Large intestine (tissue), 3 donors: Measurements from ENCODE around the gene ADCY3. TPM values are rescaled to one million over a fixed set of nuclear protein-coding genes. Genes with fewer than 3 reads are reported as not detected.

Source experiments
- DNase-seq, 2 donors: peaks; one replicate each; pipeline versions ENCODE4 v3.0.0 to v3.0.0-alpha.2; 2013
- H3K27ac ChIP-seq: one replicate; pipeline ENCODE4 v1.5.1; 2013; ENCODE audit warnings: low read length
- H3K27me3 ChIP-seq: 2 replicates; pipeline ENCODE4 v1.6.1; 2013; ENCODE audit warnings: low read length; ENCODE audit not compliant: control insufficient read depth, insufficient read depth
- H3K36me3 ChIP-seq: 2 replicates; pipeline ENCODE4 v1.6.1; 2013; ENCODE audit warnings: low read length; ENCODE audit not compliant: control insufficient read depth, insufficient read depth
- H3K4me1 ChIP-seq: one replicate; pipeline ENCODE4 v1.6.1; 2013; ENCODE audit warnings: low read length; ENCODE audit not compliant: control insufficient read depth, insufficient read depth
- H3K4me3 ChIP-seq: one replicate; pipeline ENCODE4 v1.5.1; 2013; ENCODE audit warnings: low read length
- H3K9me3 ChIP-seq: one replicate; pipeline ENCODE4 v1.6.1; 2013; ENCODE audit warnings: mild to moderate bottlenecking, low read depth, low read length, moderate library complexity; ENCODE audit not compliant: control insufficient read depth
- WGBS: methylation state at CpG from one replicate; pipeline ENCODE4 v1.1.5; 2013; ENCODE audit warnings: low lambda C conversion rate; ENCODE audit not compliant: insufficient coverage; 5-methylcytosine and 5-hydroxymethylcytosine counted together
- polyA plus RNA-seq: library from polyadenylated mRNA; unstranded; fragments of 120-200 nt; gene quantifications from one replicate; pipeline ENCODE4 v1.2.1, GENCODE V29; 2013

Gene ADCY3
- polyA plus RNA-seq, 1 donor: 18.4 TPM

DNA sequence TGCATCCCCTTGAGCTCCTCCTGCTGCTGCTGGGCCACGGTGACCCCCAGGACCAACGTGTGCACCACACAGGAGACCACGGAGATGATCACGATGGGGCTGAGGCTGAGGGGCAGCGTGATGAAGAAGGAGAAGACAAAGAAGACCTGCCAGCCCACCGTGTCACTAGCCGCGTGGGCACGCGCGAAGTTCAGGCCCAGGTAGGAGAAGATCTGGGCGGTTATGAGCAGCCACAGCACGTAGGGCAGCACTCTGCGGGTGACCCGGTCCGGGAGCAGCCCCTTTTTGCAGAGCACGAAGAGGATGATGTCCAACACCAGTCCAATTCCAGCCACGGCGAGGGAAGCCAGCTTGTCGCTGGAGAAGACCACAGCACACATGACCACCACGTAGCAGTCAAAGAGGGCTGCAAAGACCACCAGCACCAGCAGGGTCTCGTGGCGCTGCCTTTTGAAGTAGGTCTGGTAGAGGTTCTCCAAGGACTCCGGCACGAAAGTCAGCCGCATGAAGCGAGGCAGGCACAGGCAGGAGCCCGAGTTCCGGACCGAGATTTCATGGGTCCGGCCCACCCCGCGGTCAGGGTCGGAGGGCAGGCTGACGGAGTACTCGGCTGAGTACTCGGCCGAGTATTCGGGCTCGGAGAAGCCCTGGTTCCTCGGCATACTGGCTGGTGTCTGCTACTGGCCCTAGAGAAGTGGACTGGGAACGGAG, 1.6 kb downstream of the ADCY3 start:
- Histone ChIP-seq H3K4me3 (peak overlapping the region; percentile 47), H3K27me3 (peaks cover 5% of the 10 kb centered on the region), H3K36me3 (no peaks in the 10 kb centered on the region), H3K4me1 (peaks cover 24% of the 10 kb centered on the region), H3K27ac (no peak overlapping the region), H3K9me3 (no peaks in the 10 kb centered on the region)
- no CpG with 5 or more reads among the region's 42 CpGs for WGBS
- no peak for DNase-seq

DNA sequence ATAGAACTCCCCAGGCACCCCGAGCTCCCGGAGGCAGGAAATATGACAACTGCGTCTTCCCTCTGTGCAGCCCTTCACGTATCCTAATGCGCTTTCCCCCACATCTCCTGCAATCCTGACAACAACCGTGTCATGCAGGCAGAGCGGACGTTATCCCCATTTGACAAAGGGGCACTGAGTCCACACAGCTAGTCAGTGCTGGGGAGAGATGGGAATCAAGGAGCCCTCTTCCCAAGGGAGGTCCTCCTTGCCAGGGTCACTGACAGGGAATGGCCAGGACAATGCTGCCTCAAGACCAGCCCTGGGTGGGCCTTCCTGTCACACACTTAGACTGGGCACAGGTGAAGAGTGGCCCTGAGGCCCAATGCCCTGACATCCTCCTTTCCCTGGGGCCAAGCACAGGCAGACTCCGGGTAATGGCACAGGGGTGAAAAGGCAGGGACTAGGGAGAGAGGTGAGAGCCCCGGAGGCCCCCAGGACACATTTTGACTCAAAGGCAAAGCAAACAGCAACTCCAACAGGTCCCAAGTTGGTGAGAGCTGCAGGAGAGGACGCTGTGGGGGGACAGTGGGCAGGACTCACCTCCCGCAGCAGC, 2.2 kb downstream of the ADCY3 start:
- H3K4me3 ChIP-seq: no peak overlapping the region
- no CpG with 5 or more reads among the region's 12 CpGs for WGBS
- no peak for DNase-seq
- H3K27ac ChIP-seq: no peak overlapping the region
- H3K36me3 ChIP-seq: no peaks in the 10 kb centered on the region
- H3K4me1 ChIP-seq: peaks cover 29% of the 10 kb centered on the region
- peaks cover 5% of the 10 kb centered on the region for H3K27me3 ChIP-seq
- no peaks in the 10 kb centered on the region for H3K9me3 ChIP-seq

DNA sequence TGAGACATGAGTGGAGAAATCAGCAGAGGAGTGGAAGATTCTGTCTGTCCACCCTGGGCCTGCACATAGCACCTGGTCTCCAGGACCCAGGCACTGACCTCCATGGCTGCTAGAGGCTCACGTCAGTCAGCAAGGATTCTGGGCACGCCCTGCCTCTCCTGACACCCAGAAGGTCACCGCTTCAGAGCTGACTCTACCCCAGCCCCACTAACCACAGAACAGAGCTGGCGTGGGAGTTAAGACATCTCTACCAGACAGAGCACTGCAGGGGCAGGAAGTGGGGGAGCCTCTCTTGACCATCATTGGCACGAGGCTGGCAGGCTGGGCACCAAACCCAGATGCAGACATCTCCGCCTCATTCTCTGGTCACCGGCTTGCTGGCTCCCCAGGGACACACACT, 3.0 kb downstream of the ADCY3 start:
- no CpG with 5 or more reads among the region's 7 CpGs for WGBS
- H3K27me3 ChIP-seq: peaks cover 5% of the 10 kb centered on the region
- H3K9me3 ChIP-seq: no peaks in the 10 kb centered on the region
- peaks cover 34% of the 10 kb centered on the region for H3K4me1 ChIP-seq
- H3K4me3 ChIP-seq: no peak overlapping the region
- H3K36me3 ChIP-seq: no peaks in the 10 kb centered on the region
- no peak overlapping the region for H3K27ac ChIP-seq
- no peak for DNase-seq

DNA sequence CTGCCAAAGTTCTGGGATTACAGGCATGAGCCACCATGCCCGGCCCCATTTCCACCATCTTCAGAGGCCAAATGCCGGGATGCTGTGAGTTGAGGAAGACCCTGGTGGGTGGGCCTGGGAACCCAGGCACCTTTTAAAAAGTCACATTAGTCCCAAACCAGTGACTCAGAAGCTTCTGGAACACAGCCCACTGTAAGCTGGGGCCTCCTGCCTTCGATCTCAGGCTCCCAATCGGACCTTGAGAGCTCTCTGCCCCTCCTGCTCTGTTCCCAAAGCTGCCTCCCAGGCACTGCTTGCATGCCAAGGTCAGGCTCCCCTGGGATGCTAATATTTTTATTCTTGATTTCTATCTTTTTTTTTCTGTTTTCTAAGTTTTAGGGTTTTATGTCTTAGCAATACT, 4.2 kb downstream of the ADCY3 start:
- H3K4me3 ChIP-seq: no peak overlapping the region
- no peak overlapping the region for H3K27ac ChIP-seq
- no peak for DNase-seq
- H3K9me3 ChIP-seq: no peaks in the 10 kb centered on the region
- WGBS: no CpG with 5 or more reads among the region's 4 CpGs
- H3K36me3 ChIP-seq: no peaks in the 10 kb centered on the region
- H3K4me1 ChIP-seq: peaks cover 35% of the 10 kb centered on the region
- peaks cover 3% of the 10 kb centered on the region for H3K27me3 ChIP-seq

DNA sequence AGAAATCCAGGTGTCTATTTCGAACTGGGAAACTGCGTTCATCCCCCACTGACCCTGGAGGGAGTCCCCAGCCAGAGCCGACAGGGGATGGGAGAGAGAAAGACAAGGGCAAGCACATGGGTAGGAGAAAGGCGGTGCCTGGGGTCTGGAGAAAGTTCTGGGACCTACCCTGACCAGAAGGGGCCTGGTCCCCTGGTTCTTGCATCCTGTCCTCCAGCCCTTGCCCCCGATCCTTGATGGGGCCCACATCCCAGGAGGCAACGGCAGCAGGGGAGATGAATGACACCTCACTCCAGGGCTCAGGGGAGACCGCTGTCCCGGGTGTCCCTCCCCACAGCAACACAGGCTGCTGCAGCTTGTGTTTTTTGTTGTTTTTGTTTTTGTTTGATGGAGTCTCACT, 4.9 kb downstream of the ADCY3 start:
- H3K27me3 ChIP-seq: no peaks in the 10 kb centered on the region
- H3K4me3 ChIP-seq: no peak overlapping the region
- DNase-seq: no peak
- H3K36me3 ChIP-seq: no peaks in the 10 kb centered on the region
- WGBS: no CpG with 5 or more reads among the region's 8 CpGs
- peak overlapping the region; percentile 2 for H3K27ac ChIP-seq
- H3K4me1 ChIP-seq: peaks cover 33% of the 10 kb centered on the region
- no peaks in the 10 kb centered on the region for H3K9me3 ChIP-seq

DNA sequence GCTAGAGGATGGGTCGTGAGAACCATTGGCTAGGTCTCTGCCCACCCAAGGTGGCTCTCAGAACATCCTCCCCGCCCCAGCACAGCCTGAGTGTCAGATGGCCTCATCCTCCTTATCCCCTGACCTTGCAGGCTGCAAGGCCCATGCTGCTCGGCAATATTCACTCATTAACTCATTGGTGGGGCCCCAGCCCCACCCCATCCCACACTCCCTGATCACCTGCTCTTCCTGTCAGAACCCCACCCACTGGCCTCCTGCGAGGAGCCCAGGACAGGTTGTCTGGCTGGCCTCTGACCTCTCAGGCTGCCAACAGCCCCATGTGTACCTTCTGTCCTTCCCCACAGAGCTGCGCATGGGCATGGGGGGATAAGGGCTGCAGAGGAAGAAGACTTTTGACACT, 5.3 kb downstream of the ADCY3 start:
- peaks cover 33% of the 10 kb centered on the region for H3K4me1 ChIP-seq
- no peak overlapping the region for H3K4me3 ChIP-seq
- DNase-seq: peak; percentile 87 to 91
- no peaks in the 10 kb centered on the region for H3K27me3 ChIP-seq
- no CpG with 5 or more reads among the region's 5 CpGs for WGBS
- no peaks in the 10 kb centered on the region for H3K9me3 ChIP-seq
- peak overlapping the region; percentile 2 for H3K27ac ChIP-seq
- H3K36me3 ChIP-seq: no peaks in the 10 kb centered on the region

DNA sequence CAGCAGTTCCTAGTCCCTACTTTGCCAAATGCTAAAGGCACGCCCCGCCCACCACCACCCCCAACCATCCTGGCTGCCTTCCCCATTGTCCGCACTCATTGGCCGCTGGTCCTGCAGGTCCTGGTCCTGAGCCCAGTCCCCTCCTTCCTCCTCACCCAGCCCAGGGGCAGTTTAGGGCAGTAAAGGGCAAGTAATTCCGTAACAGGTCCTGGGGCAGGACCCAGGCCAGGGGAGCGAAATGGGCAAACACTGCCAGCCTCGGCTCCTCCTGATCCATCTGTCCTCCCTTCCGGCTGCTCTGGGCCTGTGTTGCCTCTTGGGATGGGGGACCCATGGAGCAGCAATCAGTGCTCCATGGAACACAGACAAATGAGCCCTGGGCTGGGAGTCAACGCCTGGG, 6.1 kb downstream of the ADCY3 start:
- Histone ChIP-seq H3K27me3 (no peaks in the 10 kb centered on the region), H3K36me3 (no peaks in the 10 kb centered on the region), H3K27ac (no peak overlapping the region), H3K4me3 (no peak overlapping the region), H3K9me3 (no peaks in the 10 kb centered on the region), H3K4me1 (peaks cover 30% of the 10 kb centered on the region)
- no CpG with 5 or more reads among the region's 9 CpGs for WGBS
- no peak for DNase-seq

DNA sequence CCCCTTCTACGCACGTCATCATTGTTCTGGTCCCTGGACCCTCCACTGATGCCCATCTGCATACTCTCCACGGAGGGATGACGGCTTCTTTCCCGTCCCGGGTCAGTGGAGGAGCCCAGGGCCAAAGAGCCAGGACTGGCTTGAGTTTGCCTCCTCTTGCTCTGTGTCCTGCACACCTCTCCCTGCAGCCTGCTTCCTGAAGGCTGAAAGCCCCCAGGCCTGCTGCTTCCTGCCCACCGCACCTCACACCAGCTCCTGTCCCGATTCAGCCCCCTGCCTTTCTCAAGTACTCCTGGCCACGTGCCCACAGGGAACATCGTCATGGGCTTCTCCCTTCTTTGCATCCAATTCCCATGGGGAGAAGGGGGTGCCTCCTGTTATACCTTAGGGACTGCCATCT, 7.1 kb downstream of the ADCY3 start:
- no peak for DNase-seq
- no peaks in the 10 kb centered on the region for H3K27me3 ChIP-seq
- peak overlapping the region; percentile 18 for H3K27ac ChIP-seq
- no peak overlapping the region for H3K4me3 ChIP-seq
- H3K4me1 ChIP-seq: peaks cover 32% of the 10 kb centered on the region
- 80% methylated on average over 1 of the region's 10 CpGs for WGBS
- no peaks in the 10 kb centered on the region for H3K9me3 ChIP-seq
- H3K36me3 ChIP-seq: no peaks in the 10 kb centered on the region

DNA sequence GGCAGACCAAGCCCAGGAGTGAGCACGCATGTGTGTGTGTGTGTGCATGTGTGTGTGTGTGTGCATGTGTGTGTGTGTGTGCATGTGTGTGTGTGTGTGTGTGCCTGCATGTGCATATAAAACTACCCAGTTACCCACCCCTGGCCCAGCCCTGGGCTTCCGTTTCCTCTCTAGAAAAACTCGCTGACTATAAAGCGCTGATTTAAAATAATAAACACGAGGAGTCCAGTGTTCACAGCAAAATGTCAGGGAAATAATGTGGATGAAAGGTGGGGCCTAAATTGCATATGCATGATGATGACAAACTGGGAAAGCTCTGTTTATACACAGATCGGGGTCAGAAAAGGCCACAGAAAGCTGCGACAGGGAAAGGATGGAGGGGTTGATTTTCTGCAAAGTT, 7.5 kb downstream of the ADCY3 start:
- no peaks in the 10 kb centered on the region for H3K27me3 ChIP-seq
- peaks cover 32% of the 10 kb centered on the region for H3K4me1 ChIP-seq
- H3K36me3 ChIP-seq: no peaks in the 10 kb centered on the region
- no peaks in the 10 kb centered on the region for H3K9me3 ChIP-seq
- no peak overlapping the region for H3K27ac ChIP-seq
- WGBS: 40% methylated on average over 1 of the region's 7 CpGs
- no peak overlapping the region for H3K4me3 ChIP-seq
- DNase-seq: peak in 1 of 2 donors; percentile 79

DNA sequence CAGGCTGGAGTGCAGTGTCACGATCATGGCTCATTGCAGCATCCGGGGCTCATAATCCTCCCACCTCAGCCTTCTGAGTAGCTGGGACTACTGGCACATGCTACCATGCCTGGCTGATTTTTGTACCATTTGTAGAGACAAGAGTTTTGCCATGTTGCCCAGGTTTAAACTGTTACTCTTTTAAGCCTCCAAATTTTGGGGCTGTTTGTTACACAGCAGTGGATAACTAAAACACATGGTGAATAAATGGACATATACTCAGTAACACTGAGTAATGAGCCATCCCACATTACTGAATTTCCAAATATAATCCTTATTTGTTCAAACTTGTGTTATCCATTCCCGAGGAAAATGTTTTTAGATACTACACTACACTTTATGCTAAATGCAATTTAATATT, 9.8 kb downstream of the ADCY3 start:
- Histone ChIP-seq H3K27ac (no peak overlapping the region), H3K36me3 (no peaks in the 10 kb centered on the region), H3K27me3 (no peaks in the 10 kb centered on the region), H3K4me3 (no peak overlapping the region), H3K9me3 (no peaks in the 10 kb centered on the region), H3K4me1 (peaks cover 32% of the 10 kb centered on the region)
- no peak for DNase-seq
- WGBS: 100% methylated on average over 1 of the region's 3 CpGs
